Measurements from ENCODE around the gene PRR14.
"Not testable (repeated sequence)": the region's sequence is repeated elsewhere in the genome, so short reads cannot be mapped to it uniquely, and the experiment has no call there.

The PRR14 gene

GRCh38 chr16:30692396-30693064, 41.8 kb downstream of the PRR14 start:
- no peak for DNase-seq (ENCODE audit: low spot score)

DNA sequence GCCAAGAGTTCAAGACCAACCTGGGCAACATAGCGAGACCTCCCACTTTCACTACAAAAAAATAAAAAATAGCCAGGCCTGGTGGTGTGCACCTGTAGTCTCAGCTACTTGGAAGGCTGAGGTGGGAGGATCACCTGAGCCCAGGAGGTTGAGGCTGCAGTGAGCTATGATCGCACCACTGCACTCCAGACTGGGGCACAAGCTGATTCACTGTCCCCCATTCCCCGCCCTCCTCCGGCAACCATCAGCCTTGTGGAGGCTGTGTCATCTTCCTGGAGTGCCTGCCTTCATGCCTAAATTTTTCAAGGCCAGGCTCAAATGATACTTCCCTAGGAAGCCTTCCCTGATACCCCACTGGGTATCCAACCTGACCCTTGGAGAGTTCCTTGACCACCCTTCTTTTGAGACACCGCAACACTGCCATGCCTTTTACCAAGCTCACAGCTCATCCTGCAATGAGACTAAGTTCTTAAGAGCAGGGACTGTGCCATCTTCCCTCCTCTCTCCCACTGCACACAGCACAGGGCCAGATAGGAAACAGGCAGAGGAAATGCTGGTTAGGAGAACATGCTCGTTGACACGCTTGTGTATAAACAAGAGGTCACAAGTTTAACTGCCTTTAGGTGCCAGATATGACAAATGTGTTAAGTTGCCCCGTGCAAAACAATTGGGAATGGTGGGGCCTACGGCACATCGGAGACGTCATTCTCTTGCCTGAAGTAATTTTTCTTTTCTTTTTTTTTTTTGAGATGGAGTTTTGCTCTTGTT, 44.4 kb downstream of the PRR14 start:
- no peak for DNase-seq (ENCODE audit: low spot score)

- DNase-seq (ENCODE audit: low spot score), result not testable (repeated sequence)
Measured at GRCh38 chr16:30696646-30697045, 45.9 kb downstream of the PRR14 start.

DNA sequence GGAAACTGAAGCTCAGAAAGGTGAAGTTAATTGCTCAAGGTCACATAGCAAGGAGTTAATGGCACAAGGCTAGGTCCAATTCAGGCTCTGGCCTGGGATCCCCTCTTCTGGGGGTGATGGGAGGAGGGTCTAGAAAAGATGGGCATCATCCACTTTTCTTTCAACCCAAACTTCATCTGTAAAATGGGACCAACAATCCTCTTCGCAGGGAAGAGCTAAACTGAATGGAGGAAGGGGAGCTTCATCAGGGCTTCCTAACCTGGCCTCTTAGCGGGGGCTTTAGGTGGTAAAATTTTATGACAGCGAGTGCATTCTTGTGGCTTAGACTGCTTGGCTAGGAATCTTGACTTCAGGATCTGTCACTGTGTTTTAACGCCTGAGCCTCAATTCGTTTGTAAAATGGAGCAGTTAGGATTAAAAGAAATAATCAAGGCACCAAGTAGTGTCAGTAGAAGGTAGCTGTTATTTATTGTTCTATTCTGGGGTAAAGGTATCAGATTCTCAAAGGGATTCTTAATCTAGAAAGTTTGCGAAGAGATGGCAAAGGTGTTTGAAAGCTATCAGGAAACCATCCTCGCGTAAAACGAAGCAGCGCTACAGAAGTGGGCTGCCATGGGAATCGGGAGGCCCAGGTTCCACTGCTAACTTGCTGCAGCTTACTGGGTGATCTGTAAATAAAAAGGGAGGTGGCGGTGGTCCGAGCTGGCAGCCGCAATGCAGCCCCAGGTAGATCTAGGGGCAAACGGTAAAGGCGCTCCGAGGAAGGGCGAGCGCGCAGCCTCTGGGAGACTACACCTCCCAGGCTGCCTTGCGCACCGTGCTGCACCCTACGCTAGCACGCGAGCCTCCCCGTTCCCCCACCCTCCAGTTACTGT, 46.7 kb downstream of the PRR14 start:
- DNase-seq (ENCODE audit: low spot score), result no peak

DNA sequence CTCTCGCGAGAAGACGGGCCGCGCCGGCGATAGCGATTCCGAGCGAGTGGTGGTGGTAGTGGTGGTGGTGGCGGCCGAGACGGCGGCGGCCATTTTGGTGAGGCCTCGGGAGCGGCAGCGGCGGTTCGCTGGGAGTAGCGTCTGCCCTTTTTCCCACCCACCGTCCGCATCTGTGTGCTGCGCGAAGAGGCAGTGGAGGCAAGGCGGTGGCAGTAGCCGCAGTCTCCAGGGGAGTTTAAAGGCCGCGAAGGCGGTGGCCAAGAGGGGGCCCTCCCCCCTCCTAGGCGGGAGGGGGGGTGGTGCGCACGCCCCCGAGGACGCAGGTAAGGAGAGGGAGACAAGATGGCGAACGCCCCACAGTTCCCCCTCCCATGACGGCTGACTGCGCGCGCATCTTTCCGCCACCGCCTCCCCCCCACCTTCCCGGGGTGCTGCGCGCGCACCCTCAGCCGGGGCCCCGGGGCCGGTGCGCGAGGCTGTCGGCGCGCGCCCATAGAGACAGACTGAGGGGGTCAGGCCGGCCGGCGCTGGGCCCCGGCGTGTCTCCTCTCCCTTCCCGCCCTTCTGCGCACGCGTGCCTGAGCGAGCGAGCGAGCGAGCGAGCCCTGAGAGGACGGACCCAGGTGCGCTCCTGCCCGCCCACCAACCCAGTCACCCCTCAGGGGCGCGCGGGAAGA, 47.5 kb downstream of the PRR14 start:
- DNase-seq (ENCODE audit: low spot score), result peak; percentile 97

- DNase-seq (ENCODE audit: low spot score), result peak; percentile 87
Measured at GRCh38 chr16:30698816-30699614, 48.3 kb downstream of the PRR14 start, which contains the start of gene SRCAP. SRCAP (plus strand) TSS chr16:30699171; CDS start chr16:30700825, 1,654 bp downstream.

- no peak for DNase-seq (ENCODE audit: low spot score)
Measured at GRCh38 chr16:30699615-30700099, 48.9 kb downstream of the PRR14 start.

GRCh38 chr16:30700491-30700890, 49.7 kb downstream of the PRR14 start:
- DNase-seq (ENCODE audit: low spot score), result no peak

- no peak for DNase-seq (ENCODE audit: low spot score)
Measured at GRCh38 chr16:30700971-30701370, 50.2 kb downstream of the PRR14 start.

DNA sequence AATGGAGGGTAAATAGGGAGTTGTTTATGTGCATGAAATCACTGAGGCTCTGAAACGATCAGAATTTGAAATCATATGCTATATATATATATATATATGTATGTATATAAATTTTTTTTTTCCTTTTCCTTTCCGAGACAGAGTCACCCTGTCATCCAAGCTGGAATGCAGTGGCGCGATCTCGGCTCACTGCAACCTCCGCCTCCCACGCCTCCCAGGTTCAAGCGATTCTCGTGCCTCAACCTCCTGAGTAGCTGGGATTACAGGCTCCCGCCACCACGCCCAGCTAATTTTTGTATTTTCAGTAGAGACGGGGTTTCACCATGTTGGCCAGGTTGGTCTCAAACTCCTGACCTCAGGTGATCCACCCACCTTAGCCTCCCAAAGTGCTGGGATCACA, 52.3 kb downstream of the PRR14 start:
- not testable (repeated sequence) for DNase-seq (ENCODE audit: low spot score)

- DNase-seq (ENCODE audit: low spot score), result no peak
Measured at GRCh38 chr16:30703971-30704370, 53.2 kb downstream of the PRR14 start.

Data from hematopoietic multipotent progenitor cell treated with erythropoietin and hydrocortisone succinate and interleukin-3 and kit ligand, for 17 days (in vitro differentiated cells).